Ovary (tissue), 9 donors: ENCODE data around the gene LINGO4. TPM values are rescaled to one million over a fixed set of nuclear protein-coding genes. Genes with fewer than 3 reads are reported as not detected.
"Not testable (repeated sequence)": the region's sequence is repeated elsewhere in the genome, so short reads cannot be mapped to it uniquely, and the experiment has no call there.

ENCODE experiments used
- DNase-seq, 5 donors: peaks; one replicate each; pipeline ENCODE4 v3.0.0-alpha.2; 2019 to 2020
- H3K27ac ChIP-seq, 2 donors: fragments of 200-600 bp; one replicate each; pipeline versions ENCODE4 v1.5.1 to v1.8.0; 2019 to 2022
- H3K27me3 ChIP-seq: fragments of 200-600 bp; one replicate; pipeline ENCODE4 v1.8.0; 2022
- H3K36me3 ChIP-seq: fragments of 200-600 bp; sonication (generic); one replicate; pipeline ENCODE4 v1.5.1; 2019
- H3K4me1 ChIP-seq: one replicate; pipeline ENCODE4 v1.8.1; 2013; ENCODE audit warnings: mild to moderate bottlenecking, moderate library complexity; ENCODE audit not compliant: insufficient read depth
- H3K4me3 ChIP-seq: fragments of 200-600 bp; sonication (generic); one replicate; pipeline ENCODE4 v1.5.1; 2017
- H3K9me3 ChIP-seq, 2 donors: fragments of 200-600 bp in 1 of 2; sonication (generic) in 1 of 2; one replicate each; pipeline versions ENCODE4 v1.5.1 to v1.8.1; 2013 to 2019; ENCODE audit warnings: mild to moderate bottlenecking in 1 of 2, moderate library complexity in 1 of 2
- CTCF ChIP-seq, 3 donors: fragments of 450-650 bp in 2 of 3; fragments of 200-600 bp in 1 of 3; IDR thresholded peaks; one replicate each; pipeline versions ENCODE4 v1.5.1 to v1.8.0; 2016 to 2022; ENCODE audit warnings: antibody characterized with exemption in 3 of 3, mild to moderate bottlenecking in 1 of 3
- EP300 ChIP-seq: sonication (generic); formaldehyde crosslinking; IDR thresholded peaks from one replicate; pipeline ENCODE4 v1.6.1; 2017; ENCODE audit warnings: antibody characterized with exemption
- POLR2A ChIP-seq: fragments of 450-650 bp; IDR thresholded peaks from one replicate; pipeline ENCODE4 v1.6.1; 2017; ENCODE audit warnings: antibody characterized with exemption, mild to moderate bottlenecking, moderate library complexity
- WGBS, 3 donors: extraction: QIAGEN DNeasy Blood & Tissue Kit in 1 of 3; methylation state at CpG; one replicate each; pipeline versions ENCODE4 v1.1.5 to v1.1.7; 2013 to 2017; 5-methylcytosine and 5-hydroxymethylcytosine counted together
- intact Hi-C, 4 donors: fragments of 100-400 bp; cut with DNase I; formaldehyde crosslinking; loops; one replicate each; pipeline versions ENCODE4 v1.11.0 to v1.15.1; 2022 to 2023
- polyA plus RNA-seq, 2 donors: library from polyadenylated mRNA; stranded (reverse); fragments of 200-250 nt in 1 of 2; fragments of 350-450 nt in 1 of 2; fragmentation: Illumina TruSeq in 1 of 2; extraction: RNeasy Lipid Tissue Mini Kit (QIAGEN cat#74804) in 1 of 2; gene quantifications; one replicate each; pipeline ENCODE4 v1.2.3, GENCODE V29; 2013 to 2014
- total RNA-seq, 7 donors: library from RNA; depleted of rRNA in 2 of 7; stranded (reverse); fragments of >200 nt in 2 of 7; fragmentation: NEBNext Ultra II Directional in 3 of 7; extraction: Animal tissue kit (Norgen Biotek cat#: 25700) in 3 of 7; gene quantifications; one replicate each; pipeline versions ENCODE4 v1.1.0 to v1.2.4, GENCODE V29; 2016 to 2023
- donor health status: DM: no; HTN: no; CAD: no; lungs with moderate emphysema.
- donor health status: DM: no; HTN: no; CAD: no.
- donor health status: Bipolar disorder and iron deficiency.
- donor health status: DM: yes; HTN: yes; CAD: no.
- donor health status: DM: no; HTN: no; CAD: no.
- donor health status: DM: yes; HTN: yes; CAD: no.

LINGO4 gene
- total and polyA plus RNA-seq, 9 donors, result 0.08 to 0.34 (median 0.10) TPM; not detected in 6

- H3K27ac ChIP-seq, result no peak overlapping the region
- H3K36me3 ChIP-seq, result no peaks in the 10 kb centered on the region
- WGBS, 3 donors, result 82 to 88% (median 85%) methylated on average over 3 of the region's 3 CpGs
- no peaks in the 10 kb centered on the region for H3K9me3 ChIP-seq
- no peak for DNase-seq
- no peaks in the 10 kb centered on the region for H3K27me3 ChIP-seq
- intact Hi-C loops, result no loop called here
- H3K4me1 ChIP-seq, result no peaks in the 10 kb centered on the region
- H3K4me3 ChIP-seq, result no peak overlapping the region
- TF ChIP-seq POLR2A (no peak), CTCF (IDR thresholded peaks at IDR 0.05) (no peak)
Observed at GRCh38 chr1:151782741-151783140, 22.5 kb downstream of the LINGO4 start.

GRCh38 chr1:151782026-151782425 lies 23.2 kb downstream of the LINGO4 start:
- 69 to 81% (median 73%) methylated on average over 5 of the region's 5 CpGs for WGBS, 3 donors
- H3K36me3 ChIP-seq, H3K27ac ChIP-seq, intact Hi-C loops, DNase-seq, H3K9me3 ChIP-seq, H3K4me3 ChIP-seq, H3K4me1 ChIP-seq, H3K27me3 ChIP-seq: not testable (repeated sequence)

- 92 to 96% (median 93%) methylated on average over 5 of the region's 5 CpGs for WGBS, 3 donors
- DNase-seq, H3K4me3 ChIP-seq, H3K4me1 ChIP-seq, H3K9me3 ChIP-seq, H3K27ac ChIP-seq, intact Hi-C loops, H3K36me3 ChIP-seq, H3K27me3 ChIP-seq: not testable (repeated sequence)
Observed at GRCh38 chr1:151780736-151781135, 24.5 kb downstream of the LINGO4 start.

- WGBS, 3 donors, result 82 to 92% (median 84%) methylated on average over 4 of the region's 4 CpGs
- H3K4me3 ChIP-seq, result no peak overlapping the region
- intact Hi-C loops, result no loop called here
- no peaks in the 10 kb centered on the region for H3K27me3 ChIP-seq
- no peak overlapping the region for H3K27ac ChIP-seq
- H3K4me1 ChIP-seq, result no peaks in the 10 kb centered on the region
- no peak for DNase-seq
- H3K36me3 ChIP-seq, result no peaks in the 10 kb centered on the region
- no peaks in the 10 kb centered on the region for H3K9me3 ChIP-seq
- no peak for TF ChIP-seq POLR2A
- no peak for TF ChIP-seq EP300
- TF ChIP-seq CTCF (IDR thresholded peaks at IDR 0.05), result no peak
Observed at GRCh38 chr1:151779852-151780251, 25.4 kb downstream of the LINGO4 start.

GRCh38 chr1:151777317-151777716 lies 27.9 kb downstream of the LINGO4 start:
- intact Hi-C loops, result no loop called here
- Histone ChIP-seq H3K4me3 (no peak overlapping the region), H3K27me3 (no peaks in the 10 kb centered on the region), H3K4me1 (no peaks in the 10 kb centered on the region), H3K27ac (no peak overlapping the region), H3K36me3 (no peaks in the 10 kb centered on the region), H3K9me3 (no peaks in the 10 kb centered on the region)
- no peak for DNase-seq
- WGBS, 3 donors, result 71 to 96% (median 93%) methylated on average over 4 of the region's 4 CpGs
- no peak for TF ChIP-seq CTCF (IDR thresholded peaks at IDR 0.05)
- no peak for TF ChIP-seq EP300

- Histone ChIP-seq H3K9me3 (no peaks in the 10 kb centered on the region), H3K36me3 (no peaks in the 10 kb centered on the region), H3K27me3 (no peaks in the 10 kb centered on the region), H3K4me3 (no peak overlapping the region), H3K4me1 (no peaks in the 10 kb centered on the region), H3K27ac (no peak overlapping the region)
- no peak for DNase-seq
- TF ChIP-seq POLR2A (no peak), CTCF (IDR thresholded peaks at IDR 0.05) (no peak), EP300 (no peak)
- WGBS, 3 donors, result 91 to 92% (median 91%) methylated on average over 3 of the region's 3 CpGs
- intact Hi-C loops, result no loop called here
Observed at GRCh38 chr1:151776665-151777062, 28.6 kb downstream of the LINGO4 start.
